Hepatocyte (in vitro differentiated cells): ENCODE data around the gene TREML1. TPM values are rescaled to one million over a fixed set of nuclear protein-coding genes. Genes with fewer than 3 reads are reported as not detected.

ENCODE experiments used
- DNase-seq: peaks from one replicate; pipeline ENCODE4 v3.0.0-alpha.2; 2016; ENCODE audit warnings: low spot score
- H2AFZ ChIP-seq: fragments of 200-600 bp; sonication (generic); 2 replicates; pipeline ENCODE4 v1.6.0; 2016; ENCODE audit warnings: antibody characterized with exemption, mild to moderate bottlenecking
- H3K27ac ChIP-seq: fragments of 200-600 bp; sonication (generic); 2 replicates; pipeline ENCODE4 v1.5.1; 2016; ENCODE audit warnings: mild to moderate bottlenecking
- H3K27me3 ChIP-seq: fragments of 200-600 bp; sonication (generic); 2 replicates; pipeline ENCODE4 v1.6.1; 2016
- H3K36me3 ChIP-seq: fragments of 200-600 bp; sonication (generic); replicated peaks from 2 replicates; pipeline ENCODE4 v1.5.1; 2016; ENCODE audit warnings: low read depth; ENCODE audit not compliant: insufficient read depth
- H3K4me1 ChIP-seq: fragments of 200-600 bp; sonication (generic); 2 replicates; pipeline ENCODE4 v1.5.1; 2016; ENCODE audit warnings: mild to moderate bottlenecking, moderate library complexity; ENCODE audit not compliant: insufficient read depth
- H3K4me2 ChIP-seq: fragments of 200-600 bp; sonication (generic); 2 replicates; pipeline ENCODE4 v1.6.0; 2016
- H3K4me3 ChIP-seq: fragments of 200-600 bp; sonication (generic); 2 replicates; pipeline ENCODE4 v1.5.1; 2016; ENCODE audit warnings: mild to moderate bottlenecking
- H3K79me2 ChIP-seq: fragments of 200-600 bp; sonication (generic); 2 replicates; pipeline ENCODE4 v1.6.0; 2017; ENCODE audit warnings: mild to moderate bottlenecking
- H3K9me2 ChIP-seq: fragments of 200-600 bp; sonication (generic); replicated peaks from 2 replicates; pipeline ENCODE4 v1.6.0; 2017; ENCODE audit warnings: mild to moderate bottlenecking; ENCODE audit not compliant: insufficient read depth
- H3K9me3 ChIP-seq: fragments of 200-600 bp; sonication (generic); 2 replicates; pipeline ENCODE4 v1.5.1; 2016; ENCODE audit warnings: low read depth, mild to moderate bottlenecking
- H4K20me1 ChIP-seq: fragments of 200-600 bp; sonication (generic); 2 replicates; pipeline ENCODE4 v1.6.0; 2016; ENCODE audit warnings: mild to moderate bottlenecking; ENCODE audit not compliant: insufficient read depth, poor library complexity, severe bottlenecking
- EZH2 ChIP-seq: fragments of 200-600 bp; sonication (generic); IDR thresholded peaks from 2 replicates; pipeline ENCODE4 v1.6.1; 2016; ENCODE audit warnings: antibody characterized with exemption, mild to moderate bottlenecking, borderline replicate concordance
- EZH2phosphoT487 ChIP-seq: fragments of 200-600 bp; sonication (generic); IDR thresholded peaks from one replicate; pipeline ENCODE4 v1.6.1; 2018; ENCODE audit warnings: antibody characterized with exemption, mild to moderate bottlenecking, low read depth, moderate library complexity; ENCODE audit not compliant: unreplicated experiment, severe bottlenecking
- WGBS: methylation state at CpG from one replicate; pipeline ENCODE4 v1.1.6; 2016; ENCODE audit warnings: low lambda C conversion rate; ENCODE audit errors: missing lambda C conversion rate; 5-methylcytosine and 5-hydroxymethylcytosine counted together
- polyA plus RNA-seq: library from polyadenylated mRNA; unstranded; fragments of >200 nt; fragmentation: Nextera tagmentation; extraction: Ambion mirVana; gene quantifications from 2 replicates; pipeline ENCODE4 v1.2.1, GENCODE V29; 2016
- total RNA-seq: library from RNA; depleted of rRNA; stranded (reverse); fragments of >200 nt; gene quantifications from 2 replicates; pipeline ENCODE4 v1.2.3, GENCODE V29; 2014
- TF ChIP-seq, protein P1 (sequence below): fragments of 200-600 bp; sonication (generic); IDR thresholded peaks from 2 replicates; pipeline ENCODE4 v1.5.1; 2016; ENCODE audit warnings: antibody characterized with exemption, mild to moderate bottlenecking; ENCODE audit not compliant: poor library complexity

The TREML1 gene
- total and polyA plus RNA-seq, 2 experiments from 2014 or later = not detected

DNA sequence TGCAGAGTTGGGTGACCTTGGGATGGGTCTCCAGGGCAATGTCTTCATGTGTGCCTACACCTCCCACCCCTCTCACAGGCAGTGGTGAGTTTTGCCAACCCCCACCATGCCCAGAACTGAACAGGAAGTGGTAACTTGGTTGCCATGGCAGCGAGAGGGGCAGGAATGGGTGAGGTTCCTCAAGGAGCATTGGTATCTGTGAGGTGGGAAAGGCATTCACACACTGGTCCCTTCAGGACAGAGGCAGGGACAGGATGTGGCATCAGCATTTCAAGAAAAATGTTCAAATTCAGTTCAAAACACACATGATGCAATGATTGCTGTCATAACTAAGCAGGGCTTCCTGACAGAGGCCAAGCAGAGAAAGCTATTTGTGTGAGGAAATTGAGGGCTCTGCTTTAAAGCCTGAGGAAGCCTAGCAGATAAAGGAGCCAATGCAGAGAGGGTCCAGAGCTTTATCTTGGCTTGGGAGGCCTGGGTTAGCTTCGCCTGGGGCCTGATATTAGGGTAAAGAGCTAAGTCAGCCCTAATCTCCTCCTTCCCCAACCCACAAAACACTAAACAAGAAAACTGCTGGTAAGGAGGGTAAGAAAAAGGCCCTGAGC, 46.3 kb upstream of the TREML1 start:
- Histone ChIP-seq H3K9me3 (no peaks in the 10 kb centered on the region), H3K27ac (peak overlapping the region; percentile 65), H3K27me3 (peaks cover 24% of the 10 kb centered on the region), H3K9me2 (no peaks in the 10 kb centered on the region), H4K20me1 (no peaks in the 10 kb centered on the region), H3K4me2 (no peak overlapping the region), H3K79me2 (no peaks in the 10 kb centered on the region), H3K4me1 (peaks cover 6% of the 10 kb centered on the region), H3K36me3 (no peaks in the 10 kb centered on the region), H3K4me3 (no peak overlapping the region), H2AFZ (no peak overlapping the region)
- TF ChIP-seq, protein P1, sequence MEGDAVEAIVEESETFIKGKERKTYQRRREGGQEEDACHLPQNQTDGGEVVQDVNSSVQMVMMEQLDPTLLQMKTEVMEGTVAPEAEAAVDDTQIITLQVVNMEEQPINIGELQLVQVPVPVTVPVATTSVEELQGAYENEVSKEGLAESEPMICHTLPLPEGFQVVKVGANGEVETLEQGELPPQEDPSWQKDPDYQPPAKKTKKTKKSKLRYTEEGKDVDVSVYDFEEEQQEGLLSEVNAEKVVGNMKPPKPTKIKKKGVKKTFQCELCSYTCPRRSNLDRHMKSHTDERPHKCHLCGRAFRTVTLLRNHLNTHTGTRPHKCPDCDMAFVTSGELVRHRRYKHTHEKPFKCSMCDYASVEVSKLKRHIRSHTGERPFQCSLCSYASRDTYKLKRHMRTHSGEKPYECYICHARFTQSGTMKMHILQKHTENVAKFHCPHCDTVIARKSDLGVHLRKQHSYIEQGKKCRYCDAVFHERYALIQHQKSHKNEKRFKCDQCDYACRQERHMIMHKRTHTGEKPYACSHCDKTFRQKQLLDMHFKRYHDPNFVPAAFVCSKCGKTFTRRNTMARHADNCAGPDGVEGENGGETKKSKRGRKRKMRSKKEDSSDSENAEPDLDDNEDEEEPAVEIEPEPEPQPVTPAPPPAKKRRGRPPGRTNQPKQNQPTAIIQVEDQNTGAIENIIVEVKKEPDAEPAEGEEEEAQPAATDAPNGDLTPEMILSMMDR = no peak
- TF ChIP-seq EZH2phosphoT487 (no peak), EZH2 (no peak)
- WGBS = 78% methylated on average over 2 of the region's 2 CpGs
- no peak for DNase-seq

DNA sequence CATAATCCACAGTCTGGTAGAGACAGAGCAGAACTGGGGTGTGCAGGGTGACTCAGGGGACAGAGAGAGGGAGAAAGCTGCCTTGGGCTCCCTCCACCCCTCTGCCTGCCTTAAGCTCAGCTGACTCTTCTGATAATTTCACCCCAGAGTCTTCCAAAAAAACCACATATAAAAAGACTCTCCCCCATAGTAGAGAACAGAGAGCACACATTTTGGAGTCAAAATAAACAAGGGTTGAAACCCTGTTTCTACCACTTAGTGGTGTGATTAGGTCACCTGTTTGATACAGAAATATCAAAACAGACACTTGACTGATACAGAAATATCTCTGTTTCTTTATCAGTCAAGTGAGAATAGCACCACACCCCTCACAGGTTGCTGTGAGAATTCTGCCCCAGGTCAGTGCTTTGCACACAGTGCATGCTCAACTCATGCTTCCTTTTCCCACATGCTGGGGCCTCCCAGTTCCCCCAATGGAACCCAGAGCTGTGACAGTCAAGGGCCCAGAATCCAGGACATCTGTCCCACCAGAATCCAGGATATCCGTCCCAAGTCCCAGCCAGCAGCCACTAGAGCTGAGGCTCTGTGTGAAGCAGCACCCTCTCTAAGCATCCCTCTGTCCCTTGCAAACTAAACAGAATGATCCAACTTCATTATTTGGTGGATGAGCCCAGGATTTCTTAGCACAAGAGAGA, 45.6 kb upstream of the TREML1 start:
- Histone ChIP-seq H4K20me1 (no peaks in the 10 kb centered on the region), H3K27ac (peak overlapping the region; percentile 43)

DNA sequence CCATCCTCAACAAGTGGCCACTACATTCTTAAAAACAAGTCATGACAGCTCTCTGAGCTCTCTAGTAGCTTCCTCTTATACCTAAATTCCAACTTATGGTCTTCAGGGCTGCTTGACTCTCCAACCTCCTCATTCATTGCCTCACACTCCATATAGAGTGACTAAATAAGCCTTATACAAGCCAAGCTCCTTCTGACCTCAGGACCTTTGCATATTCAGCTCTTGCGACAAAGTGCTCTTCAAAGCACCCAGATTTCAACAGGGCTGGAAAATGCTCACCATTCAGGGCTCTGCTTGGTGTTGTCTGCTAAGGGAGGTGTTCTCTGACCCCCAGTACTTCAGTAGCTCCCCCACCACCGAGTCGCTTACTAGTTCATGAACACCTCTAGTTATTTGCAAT, 43.1 kb upstream of the TREML1 start:
- DNase-seq = no peak
- no peaks in the 10 kb centered on the region for H4K20me1 ChIP-seq
- no peaks in the 10 kb centered on the region for H3K79me2 ChIP-seq
- H3K4me3 ChIP-seq = no peak overlapping the region
- WGBS = 100% methylated on average over 3 of the region's 3 CpGs
- no peak overlapping the region for H2AFZ ChIP-seq
- H3K4me1 ChIP-seq = peaks cover 6% of the 10 kb centered on the region
- TF ChIP-seq EZH2 (no peak), EZH2phosphoT487 (no peak)
- TF ChIP-seq, protein P1 = no peak
- H3K27ac ChIP-seq = no peak overlapping the region
- peaks cover 21% of the 10 kb centered on the region for H3K27me3 ChIP-seq
- H3K9me2 ChIP-seq = no peaks in the 10 kb centered on the region
- H3K4me2 ChIP-seq = no peak overlapping the region
- H3K36me3 ChIP-seq = no peaks in the 10 kb centered on the region
- H3K9me3 ChIP-seq = no peaks in the 10 kb centered on the region

More for the DNA sequence above, 45.6 kb upstream of the TREML1 start:
- H3K79me2 ChIP-seq = no peaks in the 10 kb centered on the region
- WGBS = 86% methylated on average over 1 of the region's 1 CpG
- H3K27me3 ChIP-seq = peaks cover 21% of the 10 kb centered on the region
- H2AFZ ChIP-seq = no peak overlapping the region
- H3K9me3 ChIP-seq = no peaks in the 10 kb centered on the region
- no peak overlapping the region for H3K4me3 ChIP-seq
- DNase-seq = no peak
- no peak overlapping the region for H3K4me2 ChIP-seq
- peaks cover 6% of the 10 kb centered on the region for H3K4me1 ChIP-seq
- no peaks in the 10 kb centered on the region for H3K36me3 ChIP-seq
- TF ChIP-seq, protein P1 = no peak
- no peak for TF ChIP-seq EZH2
- TF ChIP-seq EZH2phosphoT487 = no peak
- no peaks in the 10 kb centered on the region for H3K9me2 ChIP-seq
